SU-DHL-6 (cell line): ENCODE measurements around the gene APOC3.

Experiments
- H2AFZ ChIP-seq: fragments of 200-600 bp; sonication (generic); 2 replicates; pipeline ENCODE4 v1.6.1; 2014; ENCODE audit warnings: low read depth, mild to moderate bottlenecking, moderate library complexity, mixed read lengths, antibody characterized with exemption, low read length; ENCODE audit not compliant: severe bottlenecking
- H3F3A ChIP-seq: fragments of 200-600 bp; shearing (Covaris generic); 2 replicates; pipeline ENCODE4 v1.6.0; 2016; ENCODE audit warnings: antibody characterized with exemption, mild to moderate bottlenecking; ENCODE audit not compliant: insufficient read depth
- H3K27ac ChIP-seq: fragments of 200-600 bp; sonication (generic); 2 replicates; pipeline ENCODE4 v1.5.1; 2016; ENCODE audit warnings: low read depth, mild to moderate bottlenecking, low read length, moderate library complexity, mixed read lengths
- H3K27me3 ChIP-seq: fragments of 200-600 bp; sonication (generic), shearing (Covaris generic); 2 replicates; pipeline ENCODE4 v1.6.0; 2014; ENCODE audit warnings: mild to moderate bottlenecking, low read length
- H3K36me3 ChIP-seq: fragments of 200-600 bp; sonication (generic); 2 replicates; pipeline ENCODE4 v1.6.1; 2014; ENCODE audit warnings: mild to moderate bottlenecking, low read length, mixed read lengths
- H3K4me2 ChIP-seq: fragments of 300-600, 200-600 bp; shearing (Covaris generic), sonication (generic); 2 replicates; pipeline ENCODE4 v1.6.0; 2014; ENCODE audit warnings: low read length, low read depth, mild to moderate bottlenecking; ENCODE audit not compliant: poor library complexity, severe bottlenecking
- H3K4me3 ChIP-seq: fragments of 200-600 bp; sonication (generic); 2 replicates; pipeline ENCODE4 v1.5.1; 2014; ENCODE audit warnings: antibody characterized with exemption, low read length, mild to moderate bottlenecking, mixed read lengths; ENCODE audit not compliant: insufficient read depth, poor library complexity, severe bottlenecking
- H3K79me2 ChIP-seq: fragments of 200-600 bp; sonication (generic); 2 replicates; pipeline ENCODE4 v1.6.1; 2014; ENCODE audit warnings: mild to moderate bottlenecking, low read length, moderate library complexity; ENCODE audit not compliant: insufficient read depth
- H3K9ac ChIP-seq: fragments of 200-600 bp; sonication (generic); 2 replicates; pipeline ENCODE4 v1.7.0; 2014; ENCODE audit warnings: mild to moderate bottlenecking, low read length
- H3K9me2 ChIP-seq: fragments of 200-600 bp; sonication (generic); replicated peaks from 2 replicates; pipeline ENCODE4 v1.6.1; 2014; ENCODE audit warnings: low read length; ENCODE audit not compliant: insufficient read depth
- H3K9me3 ChIP-seq: fragments of 200-600 bp; sonication (generic); 2 replicates; pipeline ENCODE4 v1.6.1; 2014; ENCODE audit warnings: low read length, mixed read lengths; ENCODE audit not compliant: insufficient read depth
- H4K20me1 ChIP-seq: fragments of 200-600 bp; sonication (generic); 2 replicates; pipeline ENCODE4 v1.6.1; 2014; ENCODE audit warnings: low read depth, mild to moderate bottlenecking, antibody characterized with exemption, low read length, moderate library complexity, mixed read lengths
- CTCF ChIP-seq: fragments of 200-600 bp; sonication (generic); IDR thresholded peaks from one replicate; pipeline ENCODE4 v1.5.1; 2017; ENCODE audit warnings: antibody characterized with exemption, mild to moderate bottlenecking, low read length, moderate library complexity; ENCODE audit not compliant: insufficient read depth, poor library complexity, severe bottlenecking
- EZH2phosphoT487 ChIP-seq: fragments of 200-600 bp; sonication (generic), shearing (Covaris generic); conservative IDR thresholded peaks from 2 replicates; pipeline ENCODE4 v1.6.1; 2018; ENCODE audit warnings: mild to moderate bottlenecking, antibody characterized with exemption, low read length, moderate library complexity, mixed read lengths

The APOC3 gene

GRCh38 chr11:116831790-116832349 is 2.2 kb downstream of the APOC3 start:
- no peaks in the 10 kb centered on the region for H4K20me1 ChIP-seq
- no peak overlapping the region for H3K4me3 ChIP-seq
- H3K27me3 ChIP-seq, result no peaks in the 10 kb centered on the region
- TF ChIP-seq CTCF (no peak), EZH2phosphoT487 (no peak)
- no peaks in the 10 kb centered on the region for H3K79me2 ChIP-seq
- H3K27ac ChIP-seq, result no peak overlapping the region
- no peak overlapping the region for H3K9ac ChIP-seq
- no peaks in the 10 kb centered on the region for H3K9me3 ChIP-seq
- H3K36me3 ChIP-seq, result no peaks in the 10 kb centered on the region
- no peaks in the 10 kb centered on the region for H3F3A ChIP-seq
- no peaks in the 10 kb centered on the region for H3K9me2 ChIP-seq
- no peak overlapping the region for H3K4me2 ChIP-seq
- no peak overlapping the region for H2AFZ ChIP-seq

- Histone ChIP-seq H3K27me3 (no peaks in the 10 kb centered on the region), H3K9me3 (no peaks in the 10 kb centered on the region), H3K4me3 (no peak overlapping the region), H3K27ac (no peak overlapping the region), H3K9ac (no peak overlapping the region), H3K79me2 (no peaks in the 10 kb centered on the region), H2AFZ (no peak overlapping the region), H4K20me1 (no peaks in the 10 kb centered on the region), H3K9me2 (no peaks in the 10 kb centered on the region), H3K36me3 (no peaks in the 10 kb centered on the region), H3K4me2 (no peak overlapping the region), H3F3A (no peaks in the 10 kb centered on the region)
- TF ChIP-seq EZH2phosphoT487, result no peak
- no peak for TF ChIP-seq CTCF
Measured at GRCh38 chr11:116832350-116833290, 2.9 kb downstream of the APOC3 start.

GRCh38 chr11:116833491-116833815 is 3.7 kb downstream of the APOC3 start:
- Histone ChIP-seq H3K4me3 (no peak overlapping the region), H3K9me3 (no peaks in the 10 kb centered on the region), H3K9ac (no peak overlapping the region), H3K27ac (no peak overlapping the region), H4K20me1 (no peaks in the 10 kb centered on the region), H3K9me2 (no peaks in the 10 kb centered on the region), H2AFZ (no peak overlapping the region), H3K79me2 (no peaks in the 10 kb centered on the region), H3F3A (no peaks in the 10 kb centered on the region), H3K27me3 (no peaks in the 10 kb centered on the region), H3K4me2 (no peak overlapping the region), H3K36me3 (no peaks in the 10 kb centered on the region)
- TF ChIP-seq EZH2phosphoT487 (no peak), CTCF (no peak)
